B cell (primary cell): Measurements from ENCODE around the gene ATP8A2.

ENCODE experiments used
- CTCF ChIP-seq: fragments of 200-600 bp; IDR thresholded peaks from one replicate; pipeline ENCODE4 v1.8.0; 2022; ENCODE audit warnings: antibody characterized with exemption, mild to moderate bottlenecking
- EZH2 ChIP-seq: IDR thresholded peaks from 2 replicates; pipeline ENCODE4 v1.6.1; 2012; ENCODE audit warnings: borderline replicate concordance, low read depth, mild to moderate bottlenecking, moderate library complexity, low read length; ENCODE audit not compliant: insufficient read depth, poor library complexity, severe bottlenecking

DNA sequence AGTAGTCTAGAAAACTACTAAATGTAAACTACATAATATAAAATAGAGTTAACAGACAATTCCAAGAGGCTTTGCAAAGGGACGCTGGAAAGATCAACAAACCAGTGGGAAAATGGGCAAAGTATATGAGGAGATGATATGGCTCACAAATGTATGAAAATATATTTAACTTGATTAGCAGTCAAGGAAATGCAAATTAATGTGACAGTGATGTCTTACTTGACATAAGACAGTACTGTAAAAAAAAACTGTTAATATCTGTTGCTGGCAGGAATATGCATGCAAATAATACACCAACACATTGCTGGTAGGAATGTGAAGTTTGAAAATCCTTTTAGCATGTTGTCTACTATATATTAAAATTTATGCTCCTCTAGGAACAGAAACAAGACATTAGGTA, 136.1 kb downstream of the ATP8A2 start:
- TF ChIP-seq CTCF (no peak), EZH2 (no peak)
